ENCODE data around the gene NMUR1.

DNA sequence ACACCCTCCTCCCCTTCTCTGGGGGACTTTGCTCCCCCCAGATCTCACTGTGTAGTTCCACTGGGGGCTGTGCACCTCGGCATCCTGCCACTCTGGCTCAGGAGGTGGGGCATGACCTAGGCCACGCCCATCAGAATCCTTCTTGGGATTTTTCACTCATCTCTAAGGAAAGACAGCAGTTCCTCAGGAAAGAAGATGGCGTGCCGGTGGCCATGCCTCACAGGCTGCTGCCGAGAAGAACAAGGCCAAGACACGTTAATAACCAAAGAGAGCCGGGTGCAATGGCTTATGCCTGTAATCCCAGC lies 3.2 kb downstream of the NMUR1 start:
- TF ChIP-seq, protein P1, sequence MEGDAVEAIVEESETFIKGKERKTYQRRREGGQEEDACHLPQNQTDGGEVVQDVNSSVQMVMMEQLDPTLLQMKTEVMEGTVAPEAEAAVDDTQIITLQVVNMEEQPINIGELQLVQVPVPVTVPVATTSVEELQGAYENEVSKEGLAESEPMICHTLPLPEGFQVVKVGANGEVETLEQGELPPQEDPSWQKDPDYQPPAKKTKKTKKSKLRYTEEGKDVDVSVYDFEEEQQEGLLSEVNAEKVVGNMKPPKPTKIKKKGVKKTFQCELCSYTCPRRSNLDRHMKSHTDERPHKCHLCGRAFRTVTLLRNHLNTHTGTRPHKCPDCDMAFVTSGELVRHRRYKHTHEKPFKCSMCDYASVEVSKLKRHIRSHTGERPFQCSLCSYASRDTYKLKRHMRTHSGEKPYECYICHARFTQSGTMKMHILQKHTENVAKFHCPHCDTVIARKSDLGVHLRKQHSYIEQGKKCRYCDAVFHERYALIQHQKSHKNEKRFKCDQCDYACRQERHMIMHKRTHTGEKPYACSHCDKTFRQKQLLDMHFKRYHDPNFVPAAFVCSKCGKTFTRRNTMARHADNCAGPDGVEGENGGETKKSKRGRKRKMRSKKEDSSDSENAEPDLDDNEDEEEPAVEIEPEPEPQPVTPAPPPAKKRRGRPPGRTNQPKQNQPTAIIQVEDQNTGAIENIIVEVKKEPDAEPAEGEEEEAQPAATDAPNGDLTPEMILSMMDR (IDR thresholded peaks at IDR 0.05; ENCODE audit: insufficient read depth, low read depth, low read length) = no peak
- TF ChIP-seq EZH2 (IDR thresholded peaks at IDR 0.05; ENCODE audit: insufficient read depth, low read length) = no peak
